Lung microvascular endothelial cell (primary cell): ENCODE measurements around the gene HDGFL2. TPM values are rescaled to one million over a fixed set of nuclear protein-coding genes. Genes with fewer than 3 reads are reported as not detected.

Source experiments
- DNase-seq, 2 donors: peaks; one replicate each; pipeline versions ENCODE4 v3.0.0 to v3.0.0-alpha.2; 2010; ENCODE audit warnings: low read depth in 2 of 2
- total RNA-seq: library from RNA; depleted of rRNA; stranded (reverse); fragments of >200 nt; gene quantifications from 2 replicates; pipeline ENCODE4 v1.2.1, GENCODE V29; 2014

Gene HDGFL2
- total RNA-seq, 1 donor from 2014 or later = 38.5 TPM

DNA sequence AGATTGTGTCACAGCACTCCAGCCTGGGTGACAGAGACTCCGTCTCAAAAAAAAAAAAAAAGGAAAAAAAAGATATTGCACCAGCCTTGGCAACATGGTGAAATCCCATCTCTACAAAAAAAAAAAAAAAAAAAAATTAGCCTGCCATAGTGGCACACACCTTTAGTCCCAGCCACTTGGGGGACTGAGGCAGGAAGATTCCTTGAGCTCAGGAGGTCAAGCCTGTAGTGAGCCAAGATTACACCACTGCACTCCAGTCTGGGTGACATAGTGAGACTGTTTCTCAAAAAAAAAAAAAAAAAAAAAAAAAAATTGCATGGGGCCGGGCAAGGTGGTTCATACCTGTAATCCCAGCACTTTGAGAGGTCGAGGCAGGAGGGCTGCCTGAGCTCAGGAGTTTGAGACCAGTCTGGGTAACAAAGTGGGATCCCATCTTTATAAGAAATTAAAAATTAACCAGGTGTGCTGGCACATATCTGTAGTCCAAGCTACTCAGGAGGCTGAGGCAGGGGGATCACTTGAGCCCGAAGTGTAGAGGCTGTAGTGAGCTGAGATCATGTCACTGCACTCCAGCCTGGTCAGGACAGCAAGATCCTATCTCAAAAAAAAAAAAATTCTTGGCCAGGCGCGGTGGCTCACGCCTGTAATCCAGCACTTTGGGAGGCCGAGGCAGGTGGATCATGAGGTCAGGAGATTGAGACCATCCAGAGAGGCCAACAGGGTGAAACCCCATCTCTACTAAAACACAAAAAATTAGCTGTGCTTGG, 7.1 kb upstream of the HDGFL2 start:
- DNase-seq = no peak

DNA sequence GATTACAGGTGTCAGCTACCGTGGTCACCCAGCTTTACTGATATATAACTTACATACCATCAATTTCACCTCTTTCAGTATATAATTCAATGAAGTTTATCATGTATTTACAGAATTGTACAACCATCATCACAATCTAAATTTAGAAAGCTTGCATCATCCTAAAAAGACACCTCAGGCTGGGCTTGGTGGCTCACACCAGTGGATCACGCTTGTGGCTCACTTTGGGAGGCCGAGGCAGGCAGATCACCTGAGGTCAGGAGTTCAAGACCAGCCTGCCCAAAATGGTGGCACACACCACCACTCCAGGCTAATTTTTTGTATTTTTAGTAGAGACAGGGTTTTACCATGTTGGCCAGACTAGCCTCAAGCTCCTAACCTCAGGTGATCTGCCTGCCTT, 4.3 kb upstream of the HDGFL2 start:
- DNase-seq = no peak

DNA sequence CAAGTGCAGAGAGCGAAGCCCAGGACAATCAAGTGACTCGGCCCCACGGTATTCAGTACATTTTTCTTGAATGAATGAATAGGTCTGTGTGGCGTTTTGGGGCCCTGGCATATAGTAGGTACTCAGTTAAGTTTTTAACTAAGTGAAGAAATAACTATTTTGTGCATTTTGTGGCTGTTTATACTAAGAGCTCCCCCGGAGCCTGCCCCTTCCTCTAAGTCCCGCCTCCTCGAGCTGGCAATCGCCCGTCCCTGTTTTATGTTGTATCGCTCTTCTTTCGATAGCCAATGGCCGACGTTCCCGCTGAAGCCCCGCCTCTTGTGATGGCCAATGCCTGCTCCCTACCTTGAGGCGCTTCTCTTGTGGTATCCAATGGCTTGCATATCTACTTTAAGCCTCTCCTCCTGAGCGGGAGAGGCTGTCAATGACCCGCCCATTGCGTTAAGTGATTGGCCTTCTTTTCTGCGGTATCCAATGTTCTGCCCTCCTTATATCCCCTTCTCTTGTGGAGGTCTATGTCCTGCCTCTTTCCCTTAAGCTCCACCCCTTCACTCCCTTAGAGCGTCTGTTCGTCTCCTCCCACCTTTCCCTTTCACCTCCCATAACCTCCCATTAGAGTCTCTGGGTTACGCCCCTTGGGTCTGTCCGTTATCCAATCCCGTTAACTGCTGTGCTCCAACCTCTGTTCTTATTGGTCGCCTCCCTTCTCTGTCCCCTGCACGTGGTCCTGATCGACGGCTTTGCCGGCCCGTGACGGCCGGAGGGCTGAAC, 509 bp upstream of the HDGFL2 start:
- peak; percentile 100 for DNase-seq

- no peak for DNase-seq
Observed at GRCh38 chr19:4473011-4473762, 1.1 kb downstream of the HDGFL2 start.

GRCh38 chr19:4473763-4474513, 1.8 kb downstream of the HDGFL2 start:
- DNase-seq = no peak

- DNase-seq = peak; percentile 64 to 76
Observed at GRCh38 chr19:4474514-4475022, 2.5 kb downstream of the HDGFL2 start.

DNA sequence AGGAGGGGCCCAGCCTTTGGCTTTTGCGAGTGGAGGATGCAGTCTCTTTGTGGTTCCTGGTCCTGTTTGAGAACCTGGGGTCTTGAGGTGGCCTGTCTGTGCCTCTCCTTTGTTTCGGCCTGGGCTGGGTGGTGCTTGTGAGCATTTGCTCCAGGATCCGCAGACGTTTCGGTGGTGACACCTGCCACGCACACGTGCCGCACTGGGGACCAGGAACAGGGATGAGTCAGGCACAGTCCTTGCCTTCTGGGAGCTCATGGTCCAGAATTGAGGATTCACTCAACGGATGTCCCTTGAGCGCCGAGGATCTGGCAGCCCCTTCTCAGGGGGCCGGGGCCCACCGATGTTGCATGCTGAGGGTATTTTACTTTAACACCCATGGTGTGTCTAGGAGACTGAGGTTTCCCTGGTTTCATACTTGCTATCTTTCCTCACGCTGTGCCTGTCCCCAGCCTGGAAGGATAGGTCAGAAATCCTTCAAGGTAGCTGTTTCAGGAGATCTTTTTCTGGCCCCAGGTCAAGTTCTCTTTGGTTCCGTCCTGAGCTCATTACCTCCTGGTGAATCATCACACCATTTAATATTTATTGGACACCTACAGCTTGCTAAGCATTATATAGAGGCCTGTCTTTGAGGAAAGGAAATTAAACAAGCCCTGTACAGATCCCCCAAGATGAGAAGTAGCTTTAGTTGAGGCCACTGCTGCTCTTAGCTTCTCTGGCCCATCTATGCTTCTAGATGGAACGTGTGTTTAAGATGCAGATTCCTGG, 5.1 kb downstream of the HDGFL2 start:
- DNase-seq = no peak

- DNase-seq = no peak
Observed at GRCh38 chr19:4482721-4483364, 10.7 kb downstream of the HDGFL2 start.

DNA sequence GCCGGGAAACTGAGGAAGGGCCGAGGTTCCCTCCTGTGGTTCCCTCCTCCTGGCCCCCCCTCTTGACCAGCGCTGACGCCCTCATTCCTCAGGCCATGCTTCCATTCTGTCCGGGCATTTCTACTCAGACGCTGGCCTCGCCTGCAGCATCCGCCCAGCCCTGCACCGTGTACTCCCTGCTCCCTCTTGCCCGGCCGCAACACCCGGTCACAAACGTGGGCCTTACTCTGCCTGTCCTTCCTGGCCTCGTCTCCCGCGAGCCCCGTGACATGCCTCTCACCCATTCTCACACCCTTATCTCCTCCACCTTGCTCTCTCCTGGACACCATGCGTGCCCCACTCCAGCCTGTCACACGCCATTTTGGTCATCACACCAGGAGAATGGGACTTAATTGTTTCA, 11.3 kb downstream of the HDGFL2 start:
- no peak for DNase-seq

GRCh38 chr19:4487572-4487971, 15.5 kb downstream of the HDGFL2 start:
- DNase-seq = no peak

GRCh38 chr19:4488496-4488895, 16.4 kb downstream of the HDGFL2 start:
- no peak for DNase-seq

- no peak for DNase-seq
Observed at GRCh38 chr19:4491446-4491845, 19.3 kb downstream of the HDGFL2 start.

- no peak for DNase-seq
Observed at GRCh38 chr19:4492337-4493103, 20.4 kb downstream of the HDGFL2 start.

GRCh38 chr19:4493104-4493928, 21.2 kb downstream of the HDGFL2 start:
- DNase-seq = no peak

GRCh38 chr19:4493929-4494690, 22.0 kb downstream of the HDGFL2 start:
- no peak for DNase-seq

DNA sequence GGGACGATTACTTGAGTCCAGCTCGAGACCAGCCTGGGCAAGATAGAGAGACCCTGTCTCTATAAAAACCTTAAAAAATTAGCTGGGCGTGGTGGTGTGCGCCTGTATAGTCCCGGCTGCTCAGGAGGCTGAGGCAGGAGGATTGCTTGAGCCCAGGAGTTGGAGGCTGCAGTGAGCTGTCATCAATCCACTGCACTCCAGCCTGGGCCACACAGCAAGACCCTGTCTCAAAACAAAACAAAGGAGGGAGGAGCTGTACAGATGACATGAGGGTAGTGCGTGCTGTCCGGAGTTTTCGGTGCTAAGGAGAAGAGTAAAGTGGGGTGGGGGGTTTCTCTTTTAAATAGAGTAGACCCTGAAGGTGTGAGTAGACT, 22.6 kb downstream of the HDGFL2 start:
- DNase-seq = no peak

DNA sequence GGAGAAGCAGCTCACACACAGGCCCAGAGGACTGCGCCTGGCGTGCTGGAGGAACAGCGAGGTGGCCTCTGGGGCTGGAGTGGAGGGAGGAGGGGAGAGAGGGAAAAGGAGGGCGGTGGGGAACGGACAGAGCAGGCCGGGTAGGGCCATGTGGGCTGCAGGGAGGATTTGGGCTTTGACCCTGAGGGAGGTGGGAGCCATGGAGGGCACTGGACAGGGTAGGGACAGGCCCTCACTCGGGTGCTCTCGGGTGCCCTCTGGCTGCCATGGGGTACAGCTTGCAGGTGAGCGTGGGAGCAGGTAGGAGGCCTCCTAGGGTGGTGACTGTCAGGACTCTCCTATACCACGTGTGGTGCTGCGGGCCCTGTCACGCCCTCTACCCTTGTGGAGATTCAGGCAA, 23.4 kb downstream of the HDGFL2 start:
- no peak for DNase-seq

GRCh38 chr19:4496304-4496703, 24.2 kb downstream of the HDGFL2 start:
- no peak for DNase-seq
